Amniotic stem cell (primary cell): Measurements from ENCODE around the gene AQP12A.
"Not testable (repeated sequence)": the region's sequence is repeated elsewhere in the genome, so short reads cannot be mapped to it uniquely, and the experiment has no call there.

Source experiments
- DNase-seq: peaks from one replicate; lab custom pipeline; 2025; lab: John Stamatoyannopoulos, UW

The AQP12A gene

DNA sequence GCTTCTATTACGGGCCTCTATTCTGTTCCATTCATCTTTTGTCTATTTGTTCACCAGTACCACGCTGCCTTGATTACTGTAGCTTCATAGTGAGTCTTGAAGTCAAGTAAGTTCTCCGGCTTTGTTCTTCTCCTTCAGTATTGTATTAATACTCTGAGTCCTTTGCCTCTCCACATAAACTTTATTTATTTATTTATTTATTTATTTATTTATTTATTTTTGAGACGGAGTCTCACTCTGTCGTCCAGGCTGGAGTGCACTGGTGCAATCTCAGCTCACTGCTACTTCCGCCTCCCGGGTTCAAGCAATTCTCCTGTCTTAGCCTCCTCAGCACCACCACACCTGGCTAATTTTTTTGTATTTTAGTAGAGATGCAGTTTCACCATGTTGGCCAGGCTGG is 31.8 kb upstream of the AQP12A start:
- DNase-seq = not testable (repeated sequence)

- no peak for DNase-seq
Observed at GRCh38 chr2:240662681-240663080, 29.0 kb upstream of the AQP12A start.

DNA sequence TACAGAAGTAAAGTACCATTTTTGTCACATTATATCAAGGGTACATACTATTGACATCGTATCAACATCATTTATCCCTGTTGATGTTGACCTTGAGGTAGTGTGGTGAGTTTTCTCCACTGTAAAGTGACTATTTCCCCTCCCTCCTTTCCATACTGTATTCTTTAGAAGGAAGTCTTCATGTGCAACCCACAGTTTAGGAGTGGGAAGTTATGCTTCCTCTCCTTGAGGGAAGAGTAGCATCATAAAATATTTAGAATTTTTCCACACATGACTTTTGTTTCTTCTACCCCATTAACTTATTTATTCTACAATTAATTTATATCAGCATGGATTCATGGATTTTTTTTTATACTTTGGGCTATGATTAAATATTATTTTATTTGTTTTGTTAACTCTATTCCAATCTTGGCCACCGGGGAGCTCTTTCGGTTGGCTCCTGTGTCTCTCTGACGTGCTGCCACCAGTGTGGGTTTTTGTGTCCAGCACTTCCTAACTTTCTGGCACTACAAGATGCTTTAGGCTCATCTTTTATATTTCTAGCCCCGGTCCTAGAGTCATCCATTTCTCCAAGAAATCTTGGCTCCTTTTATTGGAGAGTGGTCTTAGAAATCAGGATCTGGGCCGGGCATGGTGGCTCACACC is 28.0 kb upstream of the AQP12A start:
- DNase-seq = no peak

DNA sequence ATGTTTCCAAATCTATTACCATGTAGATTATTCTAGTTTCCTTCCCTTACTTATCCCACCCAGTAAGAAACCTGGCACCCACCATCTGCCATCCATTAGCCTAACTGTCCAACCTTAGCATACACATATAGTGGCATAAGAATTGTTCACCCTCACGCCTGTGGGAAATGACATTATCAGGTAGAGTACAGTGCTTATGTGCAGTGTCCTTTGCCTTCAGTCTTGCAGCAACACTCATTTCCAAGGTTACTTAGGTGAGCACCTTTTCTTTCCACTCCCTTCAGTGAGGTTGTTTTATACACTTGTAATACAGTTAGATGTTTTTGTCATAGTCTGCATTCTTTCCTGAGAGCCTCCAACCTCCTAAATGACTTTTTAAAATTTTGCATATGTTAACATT is 27.0 kb upstream of the AQP12A start:
- no peak for DNase-seq

- DNase-seq = no peak
Observed at GRCh38 chr2:240670402-240670801, 21.3 kb upstream of the AQP12A start.

GRCh38 chr2:240670950-240671349 is 20.7 kb upstream of the AQP12A start:
- DNase-seq = no peak

DNA sequence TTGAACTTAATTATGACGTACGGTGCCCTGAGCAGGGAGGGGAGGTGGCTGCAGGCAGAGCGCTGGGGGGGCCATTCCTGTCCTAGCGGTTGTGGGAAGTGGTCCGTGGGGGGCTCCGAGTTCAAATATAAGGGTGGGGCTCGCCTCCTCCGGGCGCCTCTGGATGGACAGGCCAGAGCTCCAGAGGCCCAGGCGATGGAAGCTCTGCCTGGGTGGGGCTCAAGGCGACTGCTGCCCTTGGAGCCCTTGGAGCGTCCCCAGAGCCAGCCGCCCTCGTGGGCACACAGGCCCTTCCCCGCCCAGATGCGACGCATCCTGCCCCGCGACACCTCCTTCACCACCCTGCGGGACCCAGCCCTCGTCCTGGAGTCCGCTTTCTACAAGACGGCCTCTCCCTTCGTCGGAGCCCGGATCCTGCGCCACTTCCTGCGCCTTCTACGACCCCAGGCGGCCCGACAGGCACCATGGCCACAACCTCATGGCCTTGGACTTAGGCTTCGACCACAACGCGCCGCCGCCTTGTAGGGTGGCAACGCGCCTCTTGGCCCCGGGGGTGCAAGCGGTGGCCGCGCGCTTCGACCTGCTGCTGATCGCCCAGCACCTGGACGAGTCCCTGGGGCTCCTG is 19.5 kb upstream of the AQP12A start:
- DNase-seq = no peak

- DNase-seq = no peak
Observed at GRCh38 chr2:240672701-240673190, 18.9 kb upstream of the AQP12A start.

DNA sequence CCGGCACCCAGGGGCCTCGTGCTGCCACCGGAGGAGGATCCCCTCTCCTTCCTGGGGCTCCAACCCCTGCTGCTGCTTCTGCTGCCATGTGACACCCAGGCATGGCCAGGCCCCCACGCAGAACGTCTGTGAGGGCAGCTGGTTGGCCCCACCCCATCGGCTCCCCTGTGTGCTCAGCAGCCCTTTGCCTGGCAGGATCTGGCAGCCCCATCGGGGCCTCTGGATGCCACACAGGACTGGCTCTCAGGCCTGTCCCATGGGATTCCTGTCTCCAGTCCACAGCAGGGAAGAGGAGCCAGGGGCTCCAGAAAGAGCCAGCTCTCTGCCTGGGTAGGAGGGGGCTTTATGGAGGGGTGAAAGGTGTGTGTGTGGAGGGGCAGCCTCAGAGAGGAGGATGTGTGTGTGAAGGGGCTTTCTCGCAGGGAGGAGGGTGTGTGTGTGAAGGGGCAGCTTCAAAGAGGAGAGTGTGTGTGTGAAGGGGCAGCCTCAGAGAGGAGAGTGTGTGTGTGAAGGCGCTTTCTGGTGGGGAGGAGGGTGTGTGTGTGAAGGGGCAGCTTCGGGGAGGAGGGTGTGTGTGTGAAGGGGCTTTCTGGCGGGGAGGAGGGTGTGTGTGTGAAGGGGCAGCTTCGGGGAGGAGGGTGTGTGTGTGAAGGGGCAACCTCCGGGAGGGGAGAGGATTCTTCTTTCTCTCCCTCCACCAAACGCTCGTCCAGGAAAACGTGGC is 17.0 kb upstream of the AQP12A start:
- not testable (repeated sequence) for DNase-seq

DNA sequence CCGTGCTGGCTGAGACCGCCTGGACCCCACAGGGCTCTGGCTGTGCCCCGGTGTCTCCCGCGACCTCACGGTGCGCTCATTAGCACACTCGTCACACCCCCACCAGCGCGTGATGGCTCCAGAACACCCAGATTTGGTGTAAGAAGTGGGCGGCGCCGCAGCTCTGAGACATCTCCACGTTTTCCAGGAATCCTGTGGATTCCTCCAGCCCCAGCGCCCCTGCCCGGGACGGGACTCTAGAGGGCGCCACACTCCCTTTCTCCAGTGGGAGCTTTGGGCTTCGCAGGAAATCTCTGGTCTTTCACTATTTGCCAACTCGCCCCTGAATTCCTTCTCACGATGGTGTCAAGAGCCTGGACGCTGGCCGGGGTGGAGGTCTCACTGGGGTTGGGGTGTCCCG is 16.3 kb upstream of the AQP12A start:
- not testable (repeated sequence) for DNase-seq

- not testable (repeated sequence) for DNase-seq
Observed at GRCh38 chr2:240678043-240678442, 13.6 kb upstream of the AQP12A start.

GRCh38 chr2:240678909-240679308 is 12.8 kb upstream of the AQP12A start:
- not testable (repeated sequence) for DNase-seq

GRCh38 chr2:240680185-240680584 is 11.5 kb upstream of the AQP12A start:
- DNase-seq = not testable (repeated sequence)

DNA sequence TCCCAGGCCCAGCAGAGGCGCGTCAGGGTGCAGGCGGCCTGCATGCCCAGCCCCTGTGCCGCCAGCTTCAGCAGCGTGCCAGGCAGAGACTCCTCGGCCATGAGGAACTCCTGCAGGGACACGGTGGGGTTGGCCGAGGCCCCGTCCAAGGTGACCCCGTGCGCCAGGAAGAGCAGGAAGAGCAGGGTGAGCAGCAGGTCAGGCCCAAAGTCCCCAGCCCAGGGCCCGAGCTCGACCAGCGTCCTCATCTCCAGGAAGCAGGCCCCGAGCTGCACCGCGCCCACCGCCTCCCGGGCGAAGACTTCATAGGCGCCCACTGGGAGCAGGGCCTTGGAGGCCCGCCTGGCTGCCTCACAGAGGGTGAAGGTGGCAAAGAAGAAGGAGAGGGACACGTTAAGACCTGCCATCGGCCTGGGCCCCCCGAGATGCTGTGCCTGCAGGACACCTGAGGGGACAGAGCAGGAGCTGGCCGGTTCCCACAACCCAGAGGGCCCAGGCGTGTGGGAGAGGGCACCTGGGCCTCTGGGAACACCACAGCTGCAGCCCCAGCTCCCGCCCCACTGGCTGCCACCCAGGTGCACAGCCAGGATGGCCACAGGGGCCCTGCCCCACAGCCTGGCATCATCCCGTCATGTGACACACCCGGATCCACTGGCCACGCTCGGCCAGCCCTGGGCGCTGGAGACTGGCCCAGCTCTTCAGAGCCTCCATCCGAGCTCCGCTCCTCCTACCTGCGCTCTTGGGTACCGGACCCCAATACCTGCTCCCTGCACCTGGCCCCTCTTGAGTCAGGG is 9.0 kb upstream of the AQP12A start, which contains the start of gene AQP12B:
AQP12B (minus strand) TSS at position 455 of the 794 bp plus-strand sequence; CDS start at position 407, 48 bp downstream.
- not testable (repeated sequence) for DNase-seq

GRCh38 chr2:240683329-240683979 is 8.2 kb upstream of the AQP12A start:
- DNase-seq = not testable (repeated sequence)

DNA sequence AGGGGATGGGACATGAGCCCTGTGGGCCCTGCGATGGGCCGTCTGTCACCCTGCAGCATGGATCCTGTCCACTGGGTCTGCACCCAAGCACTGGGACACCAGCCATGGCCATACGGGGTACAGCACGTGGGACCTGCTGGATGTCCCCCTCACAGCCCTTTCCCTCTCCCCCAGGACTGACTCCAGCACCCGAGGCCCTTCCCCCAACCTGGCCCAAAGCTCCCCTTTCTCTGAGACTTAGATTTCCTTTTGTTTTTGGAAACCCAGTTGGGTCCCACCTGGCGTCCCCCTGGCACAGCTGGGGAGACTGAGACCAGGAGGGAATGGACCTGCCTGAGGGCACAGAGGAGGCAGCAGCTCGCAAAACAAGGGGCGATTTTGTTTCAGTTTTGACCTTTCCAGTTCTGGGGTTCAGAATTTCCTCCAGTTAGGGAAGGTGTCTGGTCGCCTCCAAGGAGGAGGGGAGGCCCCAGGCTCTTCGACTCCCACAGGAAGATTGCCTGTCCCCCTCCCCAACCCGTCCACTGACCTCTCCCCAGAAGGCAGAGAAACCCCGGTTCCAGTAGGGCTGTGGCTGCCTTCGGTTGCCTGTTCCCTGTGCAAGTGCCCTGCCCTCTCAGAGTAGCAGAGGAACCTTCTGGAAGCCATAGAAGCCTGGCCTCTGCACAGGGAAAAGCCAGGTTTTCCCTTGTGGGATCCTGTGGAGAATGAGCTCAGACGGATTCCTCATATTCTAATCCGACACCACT is 7.5 kb upstream of the AQP12A start:
- DNase-seq = not testable (repeated sequence)

- DNase-seq = no peak
Observed at GRCh38 chr2:240685771-240686371, 5.8 kb upstream of the AQP12A start.

DNA sequence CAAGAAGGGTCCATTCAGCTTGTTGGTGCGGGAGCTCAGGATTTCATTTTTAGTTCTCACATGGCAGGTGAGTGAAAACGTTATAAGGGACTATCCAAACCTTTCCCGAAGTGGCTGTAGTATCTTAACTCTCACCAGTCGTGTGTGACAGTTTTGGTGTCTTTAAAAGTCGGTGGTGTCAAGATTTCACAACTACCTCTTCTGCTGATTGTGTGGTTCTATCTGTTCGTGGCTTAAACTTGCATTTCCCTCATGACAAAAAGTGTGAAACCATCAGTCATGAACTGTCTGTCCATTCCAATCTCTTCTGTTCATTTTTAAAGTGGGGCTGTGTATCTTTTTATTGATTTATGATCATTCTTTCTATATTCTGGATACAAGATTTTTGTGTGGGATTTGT is 5.2 kb upstream of the AQP12A start:
- DNase-seq = no peak

- no peak for DNase-seq
Observed at GRCh38 chr2:240687045-240687740, 4.5 kb upstream of the AQP12A start.
